Ovary (tissue), 3 donors: ENCODE results near the gene THAP11.

Experiments
- EP300 ChIP-seq: sonication (generic); formaldehyde crosslinking; IDR thresholded peaks from one replicate; pipeline ENCODE4 v1.6.1; 2017; ENCODE audit warnings: antibody characterized with exemption
- POLR2A ChIP-seq: fragments of 450-650 bp; IDR thresholded peaks from one replicate; pipeline ENCODE4 v1.6.1; 2017; ENCODE audit warnings: antibody characterized with exemption, mild to moderate bottlenecking, moderate library complexity
- TF ChIP-seq, protein P1 (sequence below), 3 donors: fragments of 450-650 bp in 2 of 3; fragments of 200-600 bp in 1 of 3; IDR thresholded peaks; one replicate each; pipeline versions ENCODE4 v1.5.1 to v1.8.0; 2016 to 2022; ENCODE audit warnings: antibody characterized with exemption in 3 of 3, mild to moderate bottlenecking in 1 of 3
- donor health status: DM: no; HTN: no; CAD: no.

DNA sequence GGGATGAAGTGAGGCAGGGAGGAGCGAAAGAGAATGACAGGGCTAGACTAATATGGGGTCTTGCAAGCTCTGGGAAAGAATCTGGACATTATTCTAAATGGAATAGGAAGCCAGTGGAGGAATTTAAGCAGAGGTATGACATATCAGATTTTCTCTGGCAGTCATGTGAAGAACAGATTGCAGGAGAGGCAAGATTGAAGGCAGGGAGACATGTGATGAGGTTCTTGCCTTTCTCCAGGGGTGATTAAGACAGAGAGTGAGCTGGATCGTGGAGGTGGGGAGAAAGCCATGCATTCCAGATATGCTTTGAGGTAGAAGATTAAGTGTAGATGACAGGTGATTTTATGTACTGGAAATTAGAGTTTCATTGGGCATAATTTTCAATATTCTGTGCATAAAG is 4.3 kb upstream of the THAP11 start:
- TF ChIP-seq, protein P1, sequence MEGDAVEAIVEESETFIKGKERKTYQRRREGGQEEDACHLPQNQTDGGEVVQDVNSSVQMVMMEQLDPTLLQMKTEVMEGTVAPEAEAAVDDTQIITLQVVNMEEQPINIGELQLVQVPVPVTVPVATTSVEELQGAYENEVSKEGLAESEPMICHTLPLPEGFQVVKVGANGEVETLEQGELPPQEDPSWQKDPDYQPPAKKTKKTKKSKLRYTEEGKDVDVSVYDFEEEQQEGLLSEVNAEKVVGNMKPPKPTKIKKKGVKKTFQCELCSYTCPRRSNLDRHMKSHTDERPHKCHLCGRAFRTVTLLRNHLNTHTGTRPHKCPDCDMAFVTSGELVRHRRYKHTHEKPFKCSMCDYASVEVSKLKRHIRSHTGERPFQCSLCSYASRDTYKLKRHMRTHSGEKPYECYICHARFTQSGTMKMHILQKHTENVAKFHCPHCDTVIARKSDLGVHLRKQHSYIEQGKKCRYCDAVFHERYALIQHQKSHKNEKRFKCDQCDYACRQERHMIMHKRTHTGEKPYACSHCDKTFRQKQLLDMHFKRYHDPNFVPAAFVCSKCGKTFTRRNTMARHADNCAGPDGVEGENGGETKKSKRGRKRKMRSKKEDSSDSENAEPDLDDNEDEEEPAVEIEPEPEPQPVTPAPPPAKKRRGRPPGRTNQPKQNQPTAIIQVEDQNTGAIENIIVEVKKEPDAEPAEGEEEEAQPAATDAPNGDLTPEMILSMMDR (IDR thresholded peaks at IDR 0.05) = no peak
- TF ChIP-seq POLR2A (no peak), EP300 (no peak)
